ENCODE measurements around the gene PDE4D. TPM values are rescaled to one million over a fixed set of nuclear protein-coding genes. Genes with fewer than 3 reads are reported as not detected.

PDE4D gene
- total RNA-seq, 1 donor from 2014 or later: 47.7 TPM

GRCh38 chr5:59134471-59135163 lies 758.9 kb downstream of the PDE4D start:
- Mint-ChIP-seq H3K9me3 (peaks cover 10% of the 10 kb centered on the region), H3K4me3 (no peak overlapping the region), H3K27me3 (no peaks in the 10 kb centered on the region), H3K36me3 (ENCODE audit: low read depth) (peaks cover 8% of the 10 kb centered on the region), H3K27ac (no peak overlapping the region), H3K4me1 (peaks cover 34% of the 10 kb centered on the region)
- no peak for DNase-seq
- intact Hi-C loops (cut with micrococcal nuclease): no loop called here

DNA sequence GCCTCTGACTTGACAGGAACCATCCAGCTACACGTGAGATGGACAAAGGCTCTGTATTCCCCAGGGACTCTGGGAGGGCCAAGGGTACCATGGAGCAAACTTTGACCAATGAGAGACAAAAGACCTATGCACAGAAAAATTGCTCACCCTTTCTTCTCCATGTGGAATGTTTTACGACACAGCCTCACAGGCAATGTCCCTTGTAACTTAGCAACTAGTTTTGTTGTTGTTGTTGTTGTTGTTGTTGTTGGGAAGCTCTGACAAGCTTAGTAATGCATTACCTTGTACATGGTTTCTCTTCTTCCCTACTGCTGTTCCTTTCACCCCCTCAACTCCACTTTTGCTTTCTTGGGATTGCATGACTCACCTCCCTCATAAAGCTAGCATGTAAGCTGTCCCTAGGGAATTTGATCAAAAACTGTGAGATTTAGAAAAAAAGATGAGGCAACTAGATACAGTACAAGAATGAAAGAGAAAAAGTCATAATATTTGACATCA lies 759.7 kb downstream of the PDE4D start:
- Mint-ChIP-seq H3K9me3 (peaks cover 10% of the 10 kb centered on the region), H3K4me3 (no peak overlapping the region), H3K4me1 (peaks cover 36% of the 10 kb centered on the region), H3K27ac (peak overlapping the region; percentile 22), H3K36me3 (ENCODE audit: low read depth) (peaks cover 6% of the 10 kb centered on the region), H3K27me3 (no peaks in the 10 kb centered on the region)
- DNase-seq: no peak
- intact Hi-C loops (cut with micrococcal nuclease): no loop called here

DNA sequence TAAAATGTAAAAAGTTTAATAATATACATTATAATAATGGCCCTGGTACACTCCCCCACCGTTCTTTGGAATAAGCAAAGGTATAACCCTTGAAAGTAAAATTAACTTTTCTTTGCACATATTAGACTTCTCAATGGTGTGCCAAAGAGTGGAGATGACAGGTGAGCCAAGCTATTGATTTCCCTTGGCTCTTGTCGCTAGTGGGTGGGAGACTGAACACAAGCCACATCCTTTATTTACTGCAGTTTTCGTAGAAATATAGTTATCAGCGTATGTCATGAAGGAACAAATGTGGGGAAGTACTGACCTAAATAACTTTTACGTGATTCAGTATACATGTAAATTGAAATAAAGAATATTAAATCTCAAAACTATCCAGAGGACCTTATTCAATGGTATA lies 761.4 kb downstream of the PDE4D start:
- DNase-seq: peak; percentile 73

DNA sequence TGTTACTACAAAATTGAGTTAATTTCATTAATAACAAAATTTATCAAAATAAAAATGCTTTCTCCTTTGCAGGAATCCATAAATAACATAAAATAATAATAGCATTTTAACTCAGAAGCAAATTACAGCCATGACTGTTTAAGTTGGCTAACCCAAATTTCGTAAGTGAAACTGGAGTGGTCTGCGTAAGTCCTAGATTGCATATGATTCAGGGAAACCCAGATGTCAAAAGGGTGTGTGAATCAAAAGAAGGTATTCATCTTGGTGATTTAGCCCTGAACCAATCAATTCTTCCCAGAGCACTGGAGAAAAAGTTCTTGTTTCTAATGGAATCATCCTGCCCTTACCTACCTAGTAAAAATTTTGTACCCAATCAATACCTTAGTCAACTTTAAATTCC lies 763.1 kb downstream of the PDE4D start:
- no peak for DNase-seq
- Mint-ChIP-seq H3K27ac (no peak overlapping the region), H3K36me3 (ENCODE audit: low read depth) (peaks cover 5% of the 10 kb centered on the region), H3K4me1 (peaks cover 40% of the 10 kb centered on the region), H3K27me3 (no peaks in the 10 kb centered on the region), H3K4me3 (no peak overlapping the region), H3K9me3 (peaks cover 10% of the 10 kb centered on the region)
- intact Hi-C loops (cut with micrococcal nuclease): no loop called here

More for the DNA sequence above, 761.4 kb downstream of the PDE4D start:
- peak overlapping the region; percentile 52 for H3K4me3 Mint-ChIP-seq
- peaks cover 10% of the 10 kb centered on the region for H3K9me3 Mint-ChIP-seq
- peak overlapping the region; percentile 53 for H3K27ac Mint-ChIP-seq
- H3K36me3 Mint-ChIP-seq (ENCODE audit: low read depth): peaks cover 5% of the 10 kb centered on the region
- no peaks in the 10 kb centered on the region for H3K27me3 Mint-ChIP-seq
- peaks cover 40% of the 10 kb centered on the region for H3K4me1 Mint-ChIP-seq
- intact Hi-C loops (cut with micrococcal nuclease): no loop called here

DNA sequence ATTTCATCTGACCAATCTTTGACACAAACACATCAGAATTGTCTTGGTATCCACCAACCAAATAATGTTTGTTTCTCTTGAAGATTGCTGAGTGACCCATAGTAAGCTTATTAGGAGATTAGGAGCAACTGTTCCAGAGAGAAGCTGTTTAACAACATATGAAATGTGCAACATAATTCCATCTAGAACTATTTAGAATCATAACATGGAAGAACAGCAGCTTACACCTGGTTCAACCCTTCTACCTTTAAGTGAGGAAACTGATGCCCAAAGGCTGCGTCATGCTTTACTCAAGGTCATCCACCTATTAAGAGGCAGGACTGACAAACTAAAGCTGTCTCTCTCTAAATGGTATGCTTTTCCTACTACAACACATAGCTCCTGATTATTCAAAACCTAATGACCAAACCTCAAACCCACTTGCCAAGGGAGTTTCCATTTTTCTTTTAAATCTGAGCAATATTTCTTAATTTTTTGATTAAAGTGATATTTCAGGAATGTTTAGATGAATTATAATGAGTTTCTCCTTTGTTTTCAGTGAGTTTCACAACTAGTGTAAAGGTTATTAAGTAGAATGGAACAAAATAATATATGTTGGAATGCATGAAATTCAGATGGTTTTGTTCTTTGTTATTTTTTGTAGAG lies 764.8 kb downstream of the PDE4D start:
- Mint-ChIP-seq H3K9me3 (peaks cover 7% of the 10 kb centered on the region), H3K4me1 (peaks cover 33% of the 10 kb centered on the region), H3K27me3 (no peaks in the 10 kb centered on the region), H3K27ac (peak overlapping the region; percentile 66), H3K36me3 (ENCODE audit: low read depth) (peaks cover 3% of the 10 kb centered on the region), H3K4me3 (no peak overlapping the region)
- DNase-seq: no peak
- intact Hi-C loops (cut with micrococcal nuclease): no loop called here

GRCh38 chr5:59126708-59127573 lies 766.6 kb downstream of the PDE4D start:
- Mint-ChIP-seq H3K4me3 (no peak overlapping the region), H3K4me1 (peaks cover 22% of the 10 kb centered on the region), H3K36me3 (ENCODE audit: low read depth) (peaks cover 2% of the 10 kb centered on the region), H3K27ac (no peak overlapping the region), H3K9me3 (peaks cover 4% of the 10 kb centered on the region), H3K27me3 (no peaks in the 10 kb centered on the region)
- DNase-seq: no peak
- intact Hi-C loops (cut with micrococcal nuclease): loop anchor here (1.0 kb wide), 4 partner anchors 25 to 88 kb away; no protein-coding TSS in a partner anchor

DNA sequence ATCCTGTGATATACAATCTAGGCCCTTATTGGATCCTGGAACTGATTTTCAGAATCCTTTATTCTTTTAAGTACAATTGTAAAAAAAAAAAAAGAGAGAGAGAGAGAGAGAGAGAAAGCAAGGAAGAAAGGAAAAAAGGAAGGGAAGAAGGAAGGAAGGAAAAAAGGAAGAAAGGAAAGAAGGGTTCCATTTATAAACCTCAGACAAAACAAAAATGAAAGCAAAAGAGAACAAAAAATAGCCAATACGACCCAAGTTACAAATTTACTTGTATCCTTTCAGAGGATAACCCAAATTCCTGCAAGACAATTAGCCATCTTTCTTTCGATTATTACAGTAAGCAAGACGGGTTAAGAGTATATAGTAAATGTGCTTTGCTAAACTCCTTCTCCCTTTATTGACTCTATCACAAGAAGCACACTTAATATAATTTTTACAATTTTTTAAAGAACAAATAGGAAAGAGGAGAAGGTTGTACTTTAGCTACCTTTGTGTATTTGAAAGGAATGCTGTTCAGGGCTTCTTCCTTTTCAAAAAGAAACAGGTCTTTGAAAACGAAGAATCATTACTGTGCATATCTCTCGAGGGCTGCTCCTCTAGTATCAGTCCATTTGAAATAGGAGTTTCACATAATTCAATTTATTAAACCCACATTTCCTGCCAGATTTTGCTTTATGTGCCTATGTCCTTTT lies 767.4 kb downstream of the PDE4D start:
- peaks cover 3% of the 10 kb centered on the region for H3K36me3 Mint-ChIP-seq (ENCODE audit: low read depth)
- DNase-seq: no peak
- H3K4me1 Mint-ChIP-seq: peaks cover 16% of the 10 kb centered on the region
- H3K27ac Mint-ChIP-seq: no peak overlapping the region
- intact Hi-C loops (cut with micrococcal nuclease): no loop called here
- no peaks in the 10 kb centered on the region for H3K27me3 Mint-ChIP-seq
- H3K4me3 Mint-ChIP-seq: no peak overlapping the region
- H3K9me3 Mint-ChIP-seq: peaks cover 4% of the 10 kb centered on the region

DNA sequence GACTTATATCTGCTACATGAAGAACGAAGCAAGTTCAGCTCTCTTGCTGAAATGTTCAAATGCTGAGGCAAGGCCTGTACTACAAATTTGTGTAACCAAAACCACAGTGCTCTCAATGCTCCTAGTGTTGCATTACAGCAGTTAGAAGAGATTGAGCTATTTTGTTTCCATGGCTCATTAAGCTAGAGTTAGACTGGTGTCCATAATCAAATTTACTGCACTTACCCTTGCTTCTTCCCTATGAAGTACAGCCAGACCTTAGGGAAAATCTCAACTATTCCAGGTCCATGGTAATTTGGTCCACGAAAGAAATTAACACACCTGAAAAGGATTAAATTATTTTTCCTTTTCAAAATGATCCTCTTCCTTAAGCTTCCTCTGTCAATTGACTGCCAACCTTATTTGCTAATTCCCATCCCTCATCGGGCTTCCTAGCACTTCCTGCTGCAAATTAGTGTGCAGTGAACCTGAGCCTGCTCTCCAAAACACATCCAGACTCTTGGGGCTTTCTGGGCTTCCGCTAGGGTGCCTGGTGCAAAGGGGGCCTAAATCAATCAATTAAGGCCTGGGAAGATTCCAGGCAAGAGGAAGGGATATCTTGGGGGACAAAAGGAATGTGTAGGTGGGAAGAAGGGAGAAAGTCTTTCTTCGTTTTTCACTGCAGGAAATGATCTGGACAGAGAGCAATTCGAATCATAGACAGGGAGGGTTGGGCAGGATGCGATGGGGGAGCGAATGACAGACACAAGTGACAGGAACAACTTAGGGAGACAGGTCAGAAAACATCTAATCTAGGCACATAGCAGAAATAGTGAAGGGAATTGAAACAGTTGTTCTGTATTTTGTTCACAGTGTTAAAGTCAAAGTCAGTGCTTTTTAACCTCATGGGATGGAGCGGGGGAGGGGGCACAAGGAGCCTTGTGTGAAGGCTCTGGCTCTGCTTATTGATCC lies 768.2 kb downstream of the PDE4D start:
- H3K4me1 Mint-ChIP-seq: peaks cover 16% of the 10 kb centered on the region
- intact Hi-C loops (cut with micrococcal nuclease): no loop called here
- no peaks in the 10 kb centered on the region for H3K27me3 Mint-ChIP-seq
- H3K4me3 Mint-ChIP-seq: no peak overlapping the region
- no peak overlapping the region for H3K27ac Mint-ChIP-seq
- peaks cover 4% of the 10 kb centered on the region for H3K36me3 Mint-ChIP-seq (ENCODE audit: low read depth)
- peak; percentile 78 for DNase-seq
- peaks cover 4% of the 10 kb centered on the region for H3K9me3 Mint-ChIP-seq

GRCh38 chr5:59123595-59124561 lies 769.6 kb downstream of the PDE4D start:
- DNase-seq: peak; percentile 84
- Mint-ChIP-seq H3K4me3 (no peak overlapping the region), H3K27me3 (no peaks in the 10 kb centered on the region), H3K36me3 (ENCODE audit: low read depth) (peaks cover 7% of the 10 kb centered on the region), H3K4me1 (peaks cover 14% of the 10 kb centered on the region), H3K27ac (no peak overlapping the region), H3K9me3 (peaks cover 8% of the 10 kb centered on the region)
- intact Hi-C loops (cut with micrococcal nuclease): no loop called here

- DNase-seq: no peak
- intact Hi-C loops (cut with micrococcal nuclease): no loop called here
- no peaks in the 10 kb centered on the region for H3K27me3 Mint-ChIP-seq
- H3K36me3 Mint-ChIP-seq (ENCODE audit: low read depth): peaks cover 7% of the 10 kb centered on the region
- peaks cover 10% of the 10 kb centered on the region for H3K9me3 Mint-ChIP-seq
- H3K4me3 Mint-ChIP-seq: no peak overlapping the region
- peaks cover 12% of the 10 kb centered on the region for H3K4me1 Mint-ChIP-seq
- no peak overlapping the region for H3K27ac Mint-ChIP-seq
Measured at GRCh38 chr5:59119480-59119879, 774.0 kb downstream of the PDE4D start.

GRCh38 chr5:59117320-59117719 lies 776.2 kb downstream of the PDE4D start:
- no peak for DNase-seq
- Mint-ChIP-seq H3K27me3 (no peaks in the 10 kb centered on the region), H3K36me3 (ENCODE audit: low read depth) (peaks cover 7% of the 10 kb centered on the region), H3K4me3 (no peak overlapping the region), H3K4me1 (peaks cover 17% of the 10 kb centered on the region), H3K27ac (no peak overlapping the region), H3K9me3 (peaks cover 20% of the 10 kb centered on the region)
- intact Hi-C loops (cut with micrococcal nuclease): no loop called here

All from activated CD4-positive, alpha-beta T cell treated with anti-CD3 and anti-CD28 coated beads, Interleukin-2, amount 10 ng/mL, durations not matched to agents 24 days and 14 days (primary cell).